GM21390 (cell line): ENCODE measurements around the gene PRB2.
"Not testable (repeated sequence)": the region's sequence is repeated elsewhere in the genome, so short reads cannot be mapped to it uniquely, and the experiment has no call there.

ENCODE experiments used
- ATAC-seq: cut with Tn5 transposase; IDR thresholded peaks from one replicate; pipeline ENCODE4 v1.9.1; 2021; ENCODE audit not compliant: unreplicated experiment

PRB2 gene

DNA sequence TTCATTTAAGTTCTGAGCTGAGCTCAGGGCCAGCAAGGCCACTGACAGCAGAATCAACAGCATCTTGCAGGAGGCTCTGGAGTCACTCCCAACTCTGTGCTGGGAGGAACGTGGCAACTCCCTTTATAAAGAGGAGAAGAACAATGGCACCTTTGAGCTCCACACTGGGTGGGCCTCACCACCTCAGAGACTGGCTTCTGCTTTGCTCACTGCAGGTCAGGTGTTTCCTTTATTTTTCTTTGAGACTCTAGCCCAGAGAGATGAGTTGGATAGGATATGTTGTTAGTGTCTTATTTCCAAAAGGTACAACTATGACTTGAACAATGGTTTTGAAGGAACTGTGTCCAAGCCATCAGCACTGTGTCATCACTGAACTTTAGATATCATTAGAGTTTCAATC, at the start of gene PRB2:
PRB2 (minus strand) TSS at position 101 of the 400 bp plus-strand sequence; CDS start at position 63, 38 bp downstream.
- not testable (repeated sequence) for ATAC-seq

DNA sequence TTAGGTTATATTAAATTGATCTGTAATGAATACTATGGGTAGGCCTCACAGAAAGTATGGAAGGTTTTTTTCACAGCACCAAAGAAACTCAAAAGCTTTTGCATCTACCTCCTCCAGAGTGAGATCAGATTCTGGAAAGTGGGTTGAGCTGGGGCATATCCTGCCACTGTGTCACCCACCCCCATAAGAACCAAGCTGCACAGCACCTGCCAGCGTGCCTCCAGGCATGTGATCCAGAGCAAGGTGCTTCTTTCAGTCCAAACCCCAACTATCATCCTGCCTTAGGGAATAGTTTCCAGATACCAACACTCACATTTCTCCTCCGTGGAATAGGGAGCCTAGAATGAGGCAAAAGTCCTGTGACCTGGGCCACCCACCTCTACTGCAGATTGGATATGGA, 42.6 kb upstream of the PRB2 start:
- ATAC-seq, result no peak

- ATAC-seq, result no peak
Observed at GRCh38 chr12:11433664-11434063, 38.3 kb upstream of the PRB2 start.

DNA sequence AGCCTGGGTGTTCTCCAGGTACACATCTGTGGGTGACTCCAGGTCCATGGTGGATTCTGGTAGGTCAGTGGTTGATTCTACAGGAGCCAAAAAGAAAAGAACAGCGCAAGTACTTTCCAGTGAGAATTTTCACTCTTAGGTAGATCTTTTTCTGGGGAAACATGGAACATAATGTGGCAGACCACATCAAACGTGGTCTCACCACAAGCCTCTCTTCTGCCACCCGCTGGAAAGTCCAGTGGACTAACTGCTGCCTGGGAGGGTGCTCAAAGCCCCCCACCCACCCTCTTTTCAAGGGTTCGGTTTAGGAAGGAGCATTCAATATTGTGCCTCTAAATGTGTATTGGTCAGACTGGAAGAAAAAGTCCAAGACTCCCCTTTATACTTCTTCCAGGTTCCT, 36.1 kb upstream of the PRB2 start:
- no peak for ATAC-seq

- no peak for ATAC-seq
Observed at GRCh38 chr12:11427341-11427740, 32.0 kb upstream of the PRB2 start.

GRCh38 chr12:11412731-11413130, 17.4 kb upstream of the PRB2 start:
- ATAC-seq, result no peak

DNA sequence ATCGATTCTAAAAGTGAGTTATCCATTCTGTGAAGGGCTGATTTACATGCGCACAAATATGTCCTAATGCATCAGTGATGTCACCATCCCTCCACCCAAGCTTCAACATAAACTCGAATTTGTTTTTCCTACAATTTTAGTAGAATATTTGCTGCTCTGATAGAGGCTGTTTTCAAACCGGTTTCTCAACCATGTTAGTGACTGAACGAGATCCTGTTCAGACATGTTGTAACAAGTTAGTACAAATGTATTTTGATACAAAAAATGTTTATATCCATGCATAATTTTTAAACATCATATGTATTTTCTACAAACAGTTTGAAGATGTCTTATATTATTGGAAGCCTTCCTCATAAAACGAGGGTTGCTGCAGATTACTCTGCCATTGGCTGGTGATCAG, 12.7 kb upstream of the PRB2 start:
- no peak for ATAC-seq

DNA sequence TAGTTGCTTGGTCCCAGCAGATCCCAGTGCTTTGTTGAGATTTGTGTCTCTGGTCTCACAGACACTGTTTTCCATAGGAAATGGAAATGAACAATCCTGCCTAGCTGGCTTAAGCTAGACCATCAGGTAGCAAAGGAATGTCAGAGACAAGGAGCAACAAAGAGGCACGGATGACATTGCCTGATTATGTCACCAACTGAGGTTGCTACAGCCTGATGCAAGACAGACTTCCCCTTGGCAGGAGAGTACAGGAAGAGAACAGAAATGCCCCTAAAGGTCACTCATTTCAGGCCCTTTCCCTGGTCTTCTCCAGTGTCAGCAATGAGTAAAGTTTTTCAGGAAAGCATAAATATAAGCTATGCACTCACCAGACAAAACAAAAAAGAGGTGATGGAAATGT, 2.0 kb upstream of the PRB2 start:
- no peak for ATAC-seq

DNA sequence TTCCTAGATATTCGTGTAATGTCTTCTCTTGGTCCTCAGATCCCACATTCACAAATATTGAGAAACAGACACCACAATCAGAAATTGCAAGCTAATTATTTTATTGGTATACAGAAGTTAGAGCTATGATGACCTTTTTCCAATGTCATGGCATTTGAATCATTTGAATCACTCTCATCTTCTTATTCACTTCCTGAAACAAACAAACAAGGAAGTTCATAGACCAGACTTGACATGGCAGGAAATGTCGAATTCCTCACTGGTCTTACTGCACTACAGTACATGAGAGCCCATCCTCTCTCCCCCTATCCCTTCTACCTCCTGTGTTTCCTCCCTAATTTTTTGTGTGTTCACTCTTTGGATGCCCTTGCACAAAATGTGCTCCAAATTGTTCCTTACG, 3.9 kb downstream of the PRB2 start:
- ATAC-seq, result not testable (repeated sequence)

DNA sequence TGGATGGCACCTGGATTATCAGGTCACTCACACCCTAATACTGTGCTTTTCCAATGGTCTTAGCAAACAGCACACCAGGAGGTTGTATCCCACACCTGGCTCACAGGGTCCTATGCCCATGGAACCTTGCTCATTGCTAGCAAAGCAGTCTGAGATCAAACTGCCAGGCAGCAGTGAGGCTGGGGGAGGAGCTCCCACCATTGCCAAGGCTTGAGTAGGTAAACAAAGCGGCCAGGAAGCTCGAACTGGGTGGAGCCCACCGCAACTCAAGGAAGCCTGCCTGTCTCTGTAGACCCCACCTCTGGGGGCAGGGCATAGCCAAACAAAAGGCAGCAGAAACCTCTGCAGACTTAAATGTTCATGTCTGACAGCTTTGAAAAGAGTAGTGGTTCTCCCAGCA, 17.9 kb downstream of the PRB2 start:
- ATAC-seq, result not testable (repeated sequence)

DNA sequence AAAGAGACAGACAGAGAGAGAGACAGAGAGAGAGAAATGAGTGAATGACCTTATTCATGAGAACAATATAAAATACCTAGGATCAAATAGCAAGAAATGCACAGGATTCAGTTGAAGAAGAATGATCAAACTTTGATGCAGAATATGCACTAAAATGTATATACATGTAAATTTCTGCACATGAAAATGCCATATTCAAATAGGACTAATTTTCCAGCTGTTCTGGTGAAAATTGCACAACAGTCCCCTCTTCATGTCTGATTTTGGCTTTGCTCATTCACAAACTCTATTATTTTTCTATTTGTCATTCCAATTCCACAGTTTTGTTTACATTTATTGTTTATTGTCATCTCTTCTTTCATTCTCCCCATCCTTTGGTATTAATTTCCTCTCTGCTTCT, 34.2 kb downstream of the PRB2 start:
- ATAC-seq, result no peak

GRCh38 chr12:11360205-11360883, 35.0 kb downstream of the PRB2 start:
- not testable (repeated sequence) for ATAC-seq

GRCh38 chr12:11351736-11352135, 43.6 kb downstream of the PRB2 start:
- ATAC-seq, result not testable (repeated sequence)

DNA sequence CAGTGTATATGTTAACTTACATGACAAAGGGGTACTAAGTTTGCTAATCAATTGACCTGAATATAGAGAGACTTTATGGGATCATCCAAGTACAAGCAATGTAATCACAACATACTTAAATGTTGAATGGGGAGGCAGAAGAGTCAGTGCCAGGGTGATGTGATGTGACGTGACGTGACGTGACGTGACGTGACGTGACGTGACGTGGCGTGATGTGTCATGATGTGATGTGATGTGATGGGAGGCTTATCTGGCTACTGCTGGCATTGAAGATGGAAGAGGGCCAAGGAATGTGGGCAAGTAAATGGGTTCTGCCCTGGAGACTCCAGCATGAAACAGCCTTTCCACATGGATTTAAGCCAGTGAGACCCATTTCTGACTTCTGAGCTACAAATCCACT, 46.9 kb downstream of the PRB2 start:
- no peak for ATAC-seq

DNA sequence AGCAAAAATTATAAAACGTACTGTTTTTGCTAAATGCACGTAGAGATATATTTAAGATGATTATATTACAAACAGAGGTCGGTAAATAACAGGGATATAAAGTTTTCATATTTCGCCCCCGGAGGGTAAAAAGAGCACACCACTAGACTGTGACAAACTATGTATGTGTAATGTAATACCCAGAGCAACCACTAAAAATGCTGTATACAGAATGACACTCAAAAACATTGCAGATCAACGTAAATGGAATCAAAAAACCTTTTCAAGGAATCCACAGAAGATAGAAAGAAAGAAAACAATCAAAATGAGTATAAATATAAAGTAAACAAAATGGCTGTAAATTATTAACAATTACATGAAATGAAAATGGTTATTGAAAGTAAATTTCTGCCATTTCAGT, 47.6 kb downstream of the PRB2 start:
- ATAC-seq, result no peak

- ATAC-seq, result no peak
Observed at GRCh38 chr12:11344500-11344899, 50.9 kb downstream of the PRB2 start.
